Stimulated activated CD8-positive, alpha-beta memory T cell treated with anti-CD3 and anti-CD28 coated beads, Interleukin-7, amount 100 ng/mL, for 24 hours (primary cell): ENCODE measurements around the gene GSDME.
"Not testable (repeated sequence)": the region's sequence is repeated elsewhere in the genome, so short reads cannot be mapped to it uniquely, and the experiment has no call there.

Source experiments
- DNase-seq: peaks from one replicate; pipeline ENCODE4 v3.0.0-alpha.2; 2020; ENCODE audit warnings: low read depth

The GSDME gene

DNA sequence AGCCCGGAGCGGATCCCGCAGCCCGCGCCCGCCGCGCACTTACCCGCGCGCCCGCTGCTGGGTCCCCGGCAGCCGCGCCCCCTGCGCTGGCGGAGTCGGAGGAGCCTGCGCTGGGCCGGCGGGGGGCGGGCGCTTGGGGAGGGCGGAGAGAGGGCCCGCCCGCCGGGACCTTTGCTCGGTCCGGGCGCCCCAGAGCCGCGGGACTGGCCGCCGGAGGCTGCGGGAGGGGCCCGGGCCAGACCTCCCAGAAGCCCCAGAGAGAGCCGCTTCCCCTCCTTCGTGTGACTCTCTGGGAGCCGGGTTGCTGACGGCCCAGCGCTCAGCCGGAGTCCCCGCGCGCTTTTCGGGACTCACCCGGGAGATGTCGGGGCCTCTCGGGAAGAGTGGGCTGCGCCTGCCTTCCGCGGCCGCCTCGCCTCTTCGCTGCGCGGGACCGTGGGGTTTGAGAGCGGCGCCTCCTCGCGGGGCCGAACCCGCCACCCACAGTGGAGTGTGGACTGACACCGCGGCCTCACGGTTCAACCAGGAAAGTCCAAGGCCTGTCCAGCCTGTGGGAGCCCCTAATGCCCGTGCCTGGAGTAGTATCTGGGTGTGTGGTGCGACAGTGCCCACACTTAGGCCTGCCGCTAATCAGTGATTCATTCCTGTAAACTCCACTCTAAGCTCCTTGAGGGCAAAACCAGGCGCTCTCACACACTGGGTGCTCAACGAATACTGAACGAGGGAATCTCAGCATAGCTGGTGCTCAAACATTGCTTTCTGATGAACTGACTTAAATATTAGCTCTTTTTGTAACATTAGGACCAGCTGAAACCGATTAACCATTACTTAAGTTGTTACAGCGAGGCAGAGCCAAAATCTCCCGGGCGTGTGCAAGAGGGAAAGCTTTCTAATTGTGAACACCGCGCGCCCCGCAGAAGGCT lies at the start of gene GSDME:
Gene GSDME, minus strand, starts transcription at position 112 of the 923 bp plus-strand sequence. CDS start 7,690 bp downstream, outside the sequence.
- DNase-seq, result no peak

GRCh38 chr7:24802300-24802699 lies 45.0 kb upstream of the GSDME start:
- no peak for DNase-seq

DNA sequence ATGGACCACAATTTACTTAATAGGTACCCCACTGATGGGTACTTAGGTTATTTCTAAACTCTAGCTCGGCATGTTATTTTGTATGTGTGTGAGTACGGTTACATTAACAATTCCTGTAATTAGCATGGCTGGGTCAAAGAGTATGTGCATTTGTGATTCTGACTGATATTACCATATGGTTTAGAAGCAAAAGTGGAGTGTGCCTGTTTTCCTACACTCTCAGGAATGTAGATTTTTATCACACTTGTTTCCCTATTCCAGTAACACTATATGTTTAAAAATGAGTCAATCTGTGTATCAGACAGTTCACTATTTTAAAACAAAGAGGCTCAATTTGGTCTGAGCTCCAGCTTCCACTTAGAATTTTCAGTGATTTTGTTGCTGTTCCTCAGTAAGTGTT lies 44.6 kb upstream of the GSDME start:
- DNase-seq, result no peak

- no peak for DNase-seq
Observed at GRCh38 chr7:24800667-24801066, 43.4 kb upstream of the GSDME start.

- no peak for DNase-seq
Observed at GRCh38 chr7:24800073-24800472, 42.8 kb upstream of the GSDME start.

- no peak for DNase-seq
Observed at GRCh38 chr7:24799506-24799905, 42.2 kb upstream of the GSDME start.

DNA sequence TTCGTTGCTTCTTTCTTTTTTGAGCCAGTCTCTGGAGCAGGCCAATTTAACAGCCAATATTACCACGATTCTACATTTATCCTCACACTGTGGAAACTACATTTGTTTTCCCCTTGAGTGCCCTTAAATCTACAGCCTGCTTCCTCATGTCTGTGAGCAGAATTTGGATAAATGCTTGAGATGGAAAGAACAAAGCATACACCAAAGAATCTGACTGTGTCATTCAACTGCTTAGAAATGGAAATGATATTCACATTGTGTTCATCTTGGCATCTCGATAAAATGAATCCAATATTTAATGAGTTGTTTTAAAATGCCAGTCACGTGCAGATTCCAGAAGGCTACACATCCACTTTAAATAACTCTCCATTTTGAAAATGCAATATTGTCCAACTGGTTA lies 41.0 kb upstream of the GSDME start:
- DNase-seq, result no peak

DNA sequence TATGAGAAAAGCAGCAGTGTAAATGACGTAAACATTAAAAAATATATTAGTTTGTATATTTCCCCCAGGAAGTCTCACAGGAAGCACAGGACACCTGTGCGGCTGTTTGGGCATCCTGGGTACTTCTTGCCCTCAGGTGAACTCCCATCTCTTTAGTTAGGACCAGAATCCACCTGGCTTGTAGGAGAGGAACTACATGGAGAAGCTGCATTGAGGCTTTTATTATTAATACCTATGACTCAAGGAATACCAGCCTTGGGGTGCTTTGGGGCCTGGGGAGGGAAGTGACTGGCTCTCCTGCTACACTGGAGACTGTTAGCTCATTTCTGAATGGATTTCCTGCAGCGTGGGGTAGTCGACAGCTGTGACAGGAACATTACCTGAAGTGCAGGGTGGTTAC lies 40.0 kb upstream of the GSDME start:
- DNase-seq, result no peak

GRCh38 chr7:24795407-24795767 lies 38.1 kb upstream of the GSDME start:
- DNase-seq, result no peak

- DNase-seq, result not testable (repeated sequence)
Observed at GRCh38 chr7:24794751-24795406, 37.6 kb upstream of the GSDME start.

DNA sequence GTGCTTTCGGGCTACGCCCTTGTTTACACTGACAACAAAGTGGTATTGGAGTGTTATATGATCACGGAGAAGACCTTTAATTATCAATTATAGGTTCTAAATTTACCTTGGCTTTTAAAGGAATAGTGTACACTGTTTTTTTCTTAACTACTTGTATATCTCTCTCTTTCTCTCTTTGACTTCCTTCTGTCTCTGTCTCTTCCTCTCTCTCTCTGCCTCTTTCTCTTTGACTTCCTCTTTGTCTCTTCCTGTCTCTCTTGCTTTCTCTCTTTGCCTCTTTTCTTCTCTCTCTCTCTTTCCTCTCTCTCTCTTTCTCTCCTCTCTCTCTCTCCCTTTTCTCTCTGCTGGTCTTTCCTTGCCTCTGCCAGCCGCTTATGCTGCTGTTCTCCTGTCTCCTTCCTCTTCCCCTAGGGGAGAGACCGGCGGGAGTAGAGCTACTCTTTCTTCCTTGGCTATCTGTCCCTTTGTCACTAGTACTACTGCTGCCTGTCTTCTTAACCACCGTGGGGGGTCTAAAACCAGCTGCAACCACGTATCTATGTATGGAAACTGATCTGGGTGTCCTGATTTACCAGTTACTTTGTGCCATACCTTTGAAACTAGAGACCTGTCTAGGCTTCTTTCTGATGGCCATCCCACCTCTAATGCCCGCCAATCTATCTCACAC lies 36.9 kb upstream of the GSDME start:
- no peak for DNase-seq

GRCh38 chr7:24788961-24789576 lies 31.8 kb upstream of the GSDME start:
- DNase-seq, result no peak

GRCh38 chr7:24788075-24788474 lies 30.8 kb upstream of the GSDME start:
- no peak for DNase-seq

- no peak for DNase-seq
Observed at GRCh38 chr7:24786941-24787340, 29.7 kb upstream of the GSDME start.

GRCh38 chr7:24786306-24786705 lies 29.0 kb upstream of the GSDME start:
- no peak for DNase-seq

DNA sequence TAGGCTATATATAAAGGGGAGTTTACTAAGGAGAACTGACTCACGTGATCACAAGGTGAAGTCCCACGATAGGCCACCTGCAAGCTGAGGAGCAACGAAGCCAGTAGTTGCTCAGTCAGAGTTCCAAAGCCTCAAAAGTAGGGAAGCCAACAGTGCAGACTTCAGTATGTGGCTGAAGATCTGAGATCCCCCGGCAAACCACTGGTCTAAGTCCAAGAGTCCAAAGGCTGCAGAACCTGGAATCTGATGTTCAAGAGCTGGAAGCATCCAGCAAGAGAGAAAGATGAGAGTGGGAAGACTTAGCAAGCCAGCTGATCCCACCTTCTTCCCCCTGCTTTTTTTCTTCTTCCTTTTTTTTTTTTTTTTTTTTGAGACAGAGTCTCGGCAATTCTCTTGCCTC lies 27.0 kb upstream of the GSDME start:
- DNase-seq, result no peak

GRCh38 chr7:24783698-24784097 lies 26.4 kb upstream of the GSDME start:
- no peak for DNase-seq

DNA sequence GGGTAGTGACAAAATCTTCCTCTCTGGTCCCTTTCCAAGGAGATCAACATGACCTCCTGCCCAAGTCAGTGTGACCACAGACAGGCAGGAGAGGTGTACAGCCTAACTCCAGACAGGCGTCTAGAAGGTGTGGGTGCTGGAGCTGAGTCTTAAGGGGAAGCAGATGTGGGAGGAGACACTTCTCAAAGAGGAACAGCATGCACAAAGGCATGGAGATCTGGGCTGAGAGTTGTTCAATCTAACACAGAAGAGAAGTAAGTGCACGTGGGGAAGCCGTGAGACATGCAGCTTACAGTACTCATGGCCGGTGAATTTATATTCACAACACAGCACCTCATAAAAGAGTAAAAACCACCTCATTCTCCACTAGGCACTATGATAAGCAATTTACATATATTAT lies 23.8 kb upstream of the GSDME start:
- no peak for DNase-seq

GRCh38 chr7:24779283-24779655 lies 22.0 kb upstream of the GSDME start:
- DNase-seq, result no peak

- DNase-seq, result no peak
Observed at GRCh38 chr7:24778543-24779282, 21.4 kb upstream of the GSDME start.

- DNase-seq, result no peak
Observed at GRCh38 chr7:24777806-24778205, 20.5 kb upstream of the GSDME start.

- DNase-seq, result no peak
Observed at GRCh38 chr7:24773646-24774045, 16.4 kb upstream of the GSDME start.
